B cell (primary cell): ENCODE measurements around the gene PARP15.

Experiments
- EZH2 ChIP-seq: IDR thresholded peaks from 2 replicates; pipeline ENCODE4 v1.6.1; 2012; ENCODE audit warnings: borderline replicate concordance, low read depth, mild to moderate bottlenecking, moderate library complexity, low read length; ENCODE audit not compliant: insufficient read depth, poor library complexity, severe bottlenecking
- TF ChIP-seq, protein P1 (sequence below): fragments of 200-600 bp; IDR thresholded peaks from one replicate; pipeline ENCODE4 v1.8.0; 2022; ENCODE audit warnings: antibody characterized with exemption, mild to moderate bottlenecking

DNA sequence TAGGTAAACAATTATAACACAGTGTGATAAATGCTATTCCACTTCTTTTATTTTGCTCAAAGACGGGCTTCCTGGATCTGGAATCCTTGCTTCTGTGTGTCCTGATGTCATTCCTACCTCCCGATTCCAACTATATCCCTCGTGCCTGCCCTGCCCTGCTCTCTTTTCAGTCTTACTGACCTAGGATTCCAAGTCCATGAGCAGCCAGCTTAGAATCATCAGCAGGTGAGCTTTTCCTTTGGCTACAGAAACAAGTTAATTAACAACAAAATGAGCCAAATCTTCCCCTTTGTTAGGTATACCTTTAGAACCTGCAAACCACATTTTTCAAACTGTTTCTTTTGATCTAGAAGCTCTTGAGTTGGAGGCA, 40.8 kb upstream of the PARP15 start:
- TF ChIP-seq, protein P1, sequence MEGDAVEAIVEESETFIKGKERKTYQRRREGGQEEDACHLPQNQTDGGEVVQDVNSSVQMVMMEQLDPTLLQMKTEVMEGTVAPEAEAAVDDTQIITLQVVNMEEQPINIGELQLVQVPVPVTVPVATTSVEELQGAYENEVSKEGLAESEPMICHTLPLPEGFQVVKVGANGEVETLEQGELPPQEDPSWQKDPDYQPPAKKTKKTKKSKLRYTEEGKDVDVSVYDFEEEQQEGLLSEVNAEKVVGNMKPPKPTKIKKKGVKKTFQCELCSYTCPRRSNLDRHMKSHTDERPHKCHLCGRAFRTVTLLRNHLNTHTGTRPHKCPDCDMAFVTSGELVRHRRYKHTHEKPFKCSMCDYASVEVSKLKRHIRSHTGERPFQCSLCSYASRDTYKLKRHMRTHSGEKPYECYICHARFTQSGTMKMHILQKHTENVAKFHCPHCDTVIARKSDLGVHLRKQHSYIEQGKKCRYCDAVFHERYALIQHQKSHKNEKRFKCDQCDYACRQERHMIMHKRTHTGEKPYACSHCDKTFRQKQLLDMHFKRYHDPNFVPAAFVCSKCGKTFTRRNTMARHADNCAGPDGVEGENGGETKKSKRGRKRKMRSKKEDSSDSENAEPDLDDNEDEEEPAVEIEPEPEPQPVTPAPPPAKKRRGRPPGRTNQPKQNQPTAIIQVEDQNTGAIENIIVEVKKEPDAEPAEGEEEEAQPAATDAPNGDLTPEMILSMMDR, result no peak
- no peak for TF ChIP-seq EZH2
